Fibroblast of lung (primary cell): ENCODE results near the gene KLHL1. TPM values are rescaled to one million over a fixed set of nuclear protein-coding genes. Genes with fewer than 3 reads are reported as not detected.

ENCODE experiments used
- DNase-seq, 2 donors: peaks; one replicate each; pipeline versions ENCODE4 v3.0.0 to v3.0.0-alpha.2; 2010; ENCODE audit warnings: low read depth in 2 of 2
- H2AFZ ChIP-seq: 2 replicates; pipeline ENCODE4 v1.5.1; 2012; ENCODE audit warnings: low read length, control low read depth, inconsistent platforms
- H3K27ac ChIP-seq: 2 replicates; pipeline ENCODE4 v1.5.1; 2011; ENCODE audit warnings: low read length, control low read depth; ENCODE audit not compliant: insufficient read depth
- H3K27me3 ChIP-seq: 2 replicates; pipeline ENCODE4 v1.5.1; 2011; ENCODE audit warnings: mild to moderate bottlenecking, low read length; ENCODE audit not compliant: control insufficient read depth, insufficient read depth
- H3K36me3 ChIP-seq: 2 replicates; pipeline ENCODE4 v1.5.1; 2011; ENCODE audit warnings: low read length; ENCODE audit not compliant: control insufficient read depth, insufficient read depth
- H3K4me1 ChIP-seq: 2 replicates; pipeline ENCODE4 v1.5.1; 2011; ENCODE audit warnings: low read length; ENCODE audit not compliant: control insufficient read depth, insufficient read depth; ENCODE audit errors: extremely low read depth
- H3K4me2 ChIP-seq: 2 replicates; pipeline ENCODE4 v1.5.1; 2011; ENCODE audit warnings: low read length, control low read depth; ENCODE audit not compliant: insufficient read depth; ENCODE audit errors: extremely low read depth
- H3K4me3 ChIP-seq, 4 experiments: fragments of 200-600 bp in 1 of 4; sonication (generic) in 1 of 4; replicated peaks in 1 of 4; 2 replicates each; pipeline ENCODE4 v1.5.1; 2011 to 2016; ENCODE audit warnings: low read length in 4 of 4, low read depth in 3 of 4, mild to moderate bottlenecking in 3 of 4, control low read depth in 2 of 4, inconsistent platforms in 1 of 4, mixed read lengths in 1 of 4; ENCODE audit not compliant: insufficient read depth in 1 of 4; ENCODE audit errors: control extremely low read depth in 1 of 4
- H3K79me2 ChIP-seq: 2 replicates; pipeline ENCODE4 v1.5.1; 2012; ENCODE audit warnings: mild to moderate bottlenecking, low read length, inconsistent platforms; ENCODE audit not compliant: control insufficient read depth, insufficient read depth
- H3K9ac ChIP-seq: 2 replicates; pipeline ENCODE4 v1.5.1; 2011; ENCODE audit warnings: mild to moderate bottlenecking, low read length, control low read depth; ENCODE audit not compliant: insufficient read depth
- H3K9me3 ChIP-seq: 2 replicates; pipeline ENCODE4 v1.5.1; 2012; ENCODE audit warnings: low read depth, low read length; ENCODE audit not compliant: control insufficient read depth, insufficient read depth
- H4K20me1 ChIP-seq: 2 replicates; pipeline ENCODE4 v1.5.1; 2011; ENCODE audit warnings: low read length; ENCODE audit not compliant: control insufficient read depth, insufficient read depth; ENCODE audit errors: extremely low read depth
- EZH2 ChIP-seq: IDR thresholded peaks from 2 replicates; pipeline ENCODE4 v1.5.1; 2012; ENCODE audit warnings: low read length, control low read depth, mild to moderate bottlenecking; ENCODE audit errors: missing control alignments
- polyA plus RNA-seq, 2 donors: library from polyadenylated mRNA; depleted of rRNA in 1 of 2; stranded (reverse) in 1 of 2; unstranded in 1 of 2; fragments of >200 nt; gene quantifications; 2 replicates each; pipeline ENCODE4 v1.2.1, GENCODE V29; 2011 to 2012; ENCODE audit warnings: missing spikeins in 1 of 2
- total RNA-seq: library from RNA; depleted of rRNA; stranded (reverse); fragments of >200 nt; gene quantifications from 2 replicates; pipeline ENCODE4 v1.2.1, GENCODE V29; 2014
- TF ChIP-seq, protein P1 (sequence below), 2 donors: IDR thresholded peaks in 1 of 2; conservative IDR thresholded peaks in 1 of 2; 1 replicate in 1 of 2; 2 replicates in 1 of 2; pipeline ENCODE4 v1.5.1; 2011 to 2012; ENCODE audit warnings: low read length in 2 of 2, control low read depth in 1 of 2, inconsistent platforms in 1 of 2, low read depth in 1 of 2, mild to moderate bottlenecking in 1 of 2

Gene KLHL1
- total and polyA plus RNA-seq, 2 donors (not counting 1 experiment from before 2014, with no cell fraction given): not detected

DNA sequence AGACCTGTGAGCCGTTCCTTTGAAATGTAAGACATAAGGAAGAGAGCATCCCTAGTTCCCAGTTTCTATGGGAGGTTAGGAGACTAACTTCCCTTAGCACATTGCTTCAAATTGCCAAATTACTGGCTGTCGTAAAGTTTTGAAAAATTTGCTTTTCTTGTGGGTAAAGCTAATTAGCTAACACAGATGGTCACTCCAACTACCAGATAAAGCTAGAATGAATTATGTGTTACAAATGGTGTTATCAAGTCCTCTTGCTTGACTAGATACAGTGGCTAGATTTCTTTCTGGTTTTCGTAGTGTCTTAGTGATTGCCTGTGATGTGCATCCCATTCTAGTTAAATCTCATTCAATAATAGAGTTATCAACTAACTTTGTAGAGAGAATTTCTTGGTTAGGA lies 417.3 kb downstream of the KLHL1 start:
- no peak overlapping the region for H3K9ac ChIP-seq
- no peaks in the 10 kb centered on the region for H3K79me2 ChIP-seq
- no peaks in the 10 kb centered on the region for H3K36me3 ChIP-seq
- no peak overlapping the region for H2AFZ ChIP-seq
- H3K9me3 ChIP-seq: no peaks in the 10 kb centered on the region
- DNase-seq: no peak
- H3K4me2 ChIP-seq: no peak overlapping the region
- H3K27ac ChIP-seq: no peak overlapping the region
- H3K27me3 ChIP-seq: no peaks in the 10 kb centered on the region
- no peaks in the 10 kb centered on the region for H3K4me1 ChIP-seq
- no peak overlapping the region for H3K4me3 ChIP-seq
- TF ChIP-seq EZH2: no peak
- TF ChIP-seq, protein P1, sequence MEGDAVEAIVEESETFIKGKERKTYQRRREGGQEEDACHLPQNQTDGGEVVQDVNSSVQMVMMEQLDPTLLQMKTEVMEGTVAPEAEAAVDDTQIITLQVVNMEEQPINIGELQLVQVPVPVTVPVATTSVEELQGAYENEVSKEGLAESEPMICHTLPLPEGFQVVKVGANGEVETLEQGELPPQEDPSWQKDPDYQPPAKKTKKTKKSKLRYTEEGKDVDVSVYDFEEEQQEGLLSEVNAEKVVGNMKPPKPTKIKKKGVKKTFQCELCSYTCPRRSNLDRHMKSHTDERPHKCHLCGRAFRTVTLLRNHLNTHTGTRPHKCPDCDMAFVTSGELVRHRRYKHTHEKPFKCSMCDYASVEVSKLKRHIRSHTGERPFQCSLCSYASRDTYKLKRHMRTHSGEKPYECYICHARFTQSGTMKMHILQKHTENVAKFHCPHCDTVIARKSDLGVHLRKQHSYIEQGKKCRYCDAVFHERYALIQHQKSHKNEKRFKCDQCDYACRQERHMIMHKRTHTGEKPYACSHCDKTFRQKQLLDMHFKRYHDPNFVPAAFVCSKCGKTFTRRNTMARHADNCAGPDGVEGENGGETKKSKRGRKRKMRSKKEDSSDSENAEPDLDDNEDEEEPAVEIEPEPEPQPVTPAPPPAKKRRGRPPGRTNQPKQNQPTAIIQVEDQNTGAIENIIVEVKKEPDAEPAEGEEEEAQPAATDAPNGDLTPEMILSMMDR (conservative IDR thresholded peaks at IDR 0.05 in 1 of 2, IDR thresholded peaks at IDR 0.05 in 1 of 2; ENCODE audit: low read depth in 1 of 2, low read length in 2 of 2): no peak
- no peaks in the 10 kb centered on the region for H4K20me1 ChIP-seq

GRCh38 chr13:69683921-69684686 lies 424.1 kb downstream of the KLHL1 start:
- no peak for DNase-seq
- Histone ChIP-seq H3K9ac (no peak overlapping the region), H3K27me3 (no peaks in the 10 kb centered on the region), H3K4me2 (no peak overlapping the region), H3K36me3 (no peaks in the 10 kb centered on the region), H3K79me2 (no peaks in the 10 kb centered on the region), H2AFZ (no peak overlapping the region), H3K27ac (no peak overlapping the region), H3K9me3 (no peaks in the 10 kb centered on the region), H4K20me1 (no peaks in the 10 kb centered on the region), H3K4me1 (no peaks in the 10 kb centered on the region), H3K4me3 (no peak overlapping the region)
- TF ChIP-seq EZH2: no peak
- TF ChIP-seq, protein P1 (conservative IDR thresholded peaks at IDR 0.05 in 1 of 2, IDR thresholded peaks at IDR 0.05 in 1 of 2; ENCODE audit: low read depth in 1 of 2, low read length in 2 of 2): no peak

GRCh38 chr13:69681722-69682121 lies 426.5 kb downstream of the KLHL1 start:
- Histone ChIP-seq H3K4me3 (no peak overlapping the region), H3K27ac (no peak overlapping the region), H3K79me2 (no peaks in the 10 kb centered on the region), H3K9ac (no peak overlapping the region), H3K27me3 (no peaks in the 10 kb centered on the region), H3K4me1 (no peaks in the 10 kb centered on the region), H3K36me3 (no peaks in the 10 kb centered on the region), H3K9me3 (no peaks in the 10 kb centered on the region), H4K20me1 (no peaks in the 10 kb centered on the region), H2AFZ (no peak overlapping the region), H3K4me2 (no peak overlapping the region)
- TF ChIP-seq, protein P1 (conservative IDR thresholded peaks at IDR 0.05 in 1 of 2, IDR thresholded peaks at IDR 0.05 in 1 of 2; ENCODE audit: low read depth in 1 of 2, low read length in 2 of 2): no peak
- no peak for TF ChIP-seq EZH2
- DNase-seq: no peak
